H9 (cell line): ENCODE data around the gene PPARG. TPM values are rescaled to one million over a fixed set of nuclear protein-coding genes. Genes with fewer than 3 reads are reported as not detected.

Experiments
- DNase-seq: peaks from one replicate; pipeline ENCODE4 v3.0.0-alpha.2; 2017
- H2AFZ ChIP-seq: one replicate; pipeline ENCODE4 v1.6.1; 2013; ENCODE audit warnings: mild to moderate bottlenecking, low read length, control low read depth, moderate library complexity
- H2AK5ac ChIP-seq: 2 replicates; pipeline ENCODE4 v1.6.1; 2013; ENCODE audit warnings: low read length, control low read depth, mixed read lengths; ENCODE audit not compliant: insufficient read length
- H2BK120ac ChIP-seq: one replicate; pipeline ENCODE4 v1.6.1; 2013; ENCODE audit warnings: low read depth, mild to moderate bottlenecking, low read length, control low read depth, inconsistent platforms; ENCODE audit not compliant: poor library complexity, severe bottlenecking
- H2BK12ac ChIP-seq: 2 replicates; pipeline ENCODE4 v1.6.1; 2013; ENCODE audit warnings: low read length, control low read depth, mixed read lengths, low read depth; ENCODE audit not compliant: insufficient read length
- H2BK15ac ChIP-seq: 2 replicates; pipeline ENCODE4 v1.6.1; 2013; ENCODE audit warnings: low read depth, low read length, control low read depth
- H2BK20ac ChIP-seq: one replicate; pipeline ENCODE4 v1.6.1; 2013; ENCODE audit warnings: low read depth, mild to moderate bottlenecking, low read length, control low read depth, inconsistent platforms; ENCODE audit not compliant: poor library complexity, severe bottlenecking
- H2BK5ac ChIP-seq: 2 replicates; pipeline ENCODE4 v1.6.1; 2013; ENCODE audit warnings: low read length, control low read depth, mixed read lengths; ENCODE audit not compliant: insufficient read length
- H3K14ac ChIP-seq: 2 replicates; pipeline ENCODE4 v1.6.1; 2013; ENCODE audit warnings: low read length, control low read depth; ENCODE audit not compliant: insufficient read depth
- H3K18ac ChIP-seq: 2 replicates; pipeline ENCODE4 v1.6.1; 2013; ENCODE audit warnings: low read depth, mild to moderate bottlenecking, mixed read lengths, low read length, control low read depth; ENCODE audit not compliant: insufficient read length
- H3K23ac ChIP-seq: 2 replicates; pipeline ENCODE4 v1.6.1; 2013; ENCODE audit warnings: low read length, control low read depth, mixed read lengths, low read depth; ENCODE audit not compliant: insufficient read length
- H3K23me2 ChIP-seq: 2 replicates; pipeline ENCODE4 v1.6.1; 2013; ENCODE audit warnings: low read depth, mild to moderate bottlenecking, mixed read lengths, low read length, control low read depth; ENCODE audit not compliant: insufficient read length, poor library complexity, severe bottlenecking
- H3K27ac ChIP-seq: 2 replicates; pipeline ENCODE4 v1.5.1; 2013; ENCODE audit warnings: low read length, control low read depth, mixed read lengths, low read depth; ENCODE audit not compliant: insufficient read length
- H3K27me3 ChIP-seq: 2 replicates; pipeline ENCODE4 v1.6.1; 2013; ENCODE audit warnings: low read length, control low read depth, inconsistent platforms; ENCODE audit not compliant: insufficient read depth
- H3K4ac ChIP-seq: 2 replicates; pipeline ENCODE4 v1.6.1; 2013; ENCODE audit warnings: low read depth, mild to moderate bottlenecking, control low read depth, inconsistent platforms, low read length, moderate library complexity
- H3K4me1 ChIP-seq: 2 replicates; pipeline ENCODE4 v1.6.1; 2013; ENCODE audit warnings: low read length, control low read depth, inconsistent platforms; ENCODE audit not compliant: insufficient read depth
- H3K4me2 ChIP-seq: 2 replicates; pipeline ENCODE4 v1.6.1; 2013; ENCODE audit warnings: low read length, control low read depth, mixed read lengths; ENCODE audit not compliant: insufficient read length, insufficient read depth
- H3K56ac ChIP-seq: 2 replicates; pipeline ENCODE4 v1.6.1; 2013; ENCODE audit warnings: low read depth, mild to moderate bottlenecking, mixed read lengths, low read length, control low read depth; ENCODE audit not compliant: insufficient read length
- H3K79me1 ChIP-seq: 2 replicates; pipeline ENCODE4 v1.6.1; 2013; ENCODE audit warnings: low read depth, mild to moderate bottlenecking, moderate library complexity, low read length, control low read depth, inconsistent platforms; ENCODE audit not compliant: insufficient read depth, poor library complexity, severe bottlenecking
- H3K79me2 ChIP-seq: 2 replicates; pipeline ENCODE4 v1.6.1; 2013; ENCODE audit warnings: low read length, control low read depth, inconsistent platforms; ENCODE audit not compliant: insufficient read depth
- H3K9ac ChIP-seq: 2 replicates; pipeline ENCODE4 v1.6.1; 2013; ENCODE audit warnings: low read length, control low read depth, mixed read lengths; ENCODE audit not compliant: insufficient read length; ENCODE audit errors: extremely low read depth
- H3K9me3 ChIP-seq: one replicate; pipeline ENCODE4 v1.6.1; 2013; ENCODE audit warnings: low read depth, low read length, inconsistent platforms; ENCODE audit not compliant: control insufficient read depth
- H3T11ph ChIP-seq: one replicate; pipeline ENCODE4 v1.6.1; 2013; ENCODE audit warnings: mild to moderate bottlenecking, low read length, control low read depth, inconsistent platforms
- H4K20me1 ChIP-seq: one replicate; pipeline ENCODE4 v1.6.1; 2013; ENCODE audit not compliant: control insufficient read depth, insufficient read length, insufficient read depth
- H4K5ac ChIP-seq: 2 replicates; pipeline ENCODE4 v1.6.1; 2013; ENCODE audit warnings: low read depth, mild to moderate bottlenecking, mixed read lengths, low read length, control low read depth; ENCODE audit not compliant: insufficient read length
- H4K8ac ChIP-seq: replicated peaks from 2 replicates; pipeline ENCODE4 v1.6.1; 2013; ENCODE audit warnings: low read length, control low read depth, mixed read lengths, low read depth; ENCODE audit not compliant: insufficient read length
- H4K91ac ChIP-seq: 2 replicates; pipeline ENCODE4 v1.6.1; 2013; ENCODE audit warnings: low read depth, mild to moderate bottlenecking, moderate library complexity, mixed read lengths, low read length, control low read depth; ENCODE audit not compliant: insufficient read length
- H3K27ac Mint-ChIP-seq, 3 experiments: 2 replicates in 2 of 3; 3 replicates in 1 of 3; pipeline ENCODE4 v1.8.0; 2020 to 2021; ENCODE audit warnings: mixed read lengths in 3 of 3, mild to moderate bottlenecking in 1 of 3, moderate library complexity in 1 of 3
- H3K27me3 Mint-ChIP-seq: 2 replicates; pipeline ENCODE4 v1.8.0; 2021; ENCODE audit warnings: low read depth, mild to moderate bottlenecking, moderate library complexity, mixed read lengths
- H3K36me3 Mint-ChIP-seq, 3 experiments: 2 replicates in 2 of 3; 3 replicates in 1 of 3; pipeline ENCODE4 v1.8.0; 2020 to 2021; ENCODE audit warnings: low read depth in 3 of 3, mixed read lengths in 3 of 3; ENCODE audit not compliant: insufficient read depth in 1 of 3
- H3K4me1 Mint-ChIP-seq, 2 experiments: 2 replicates each; pipeline ENCODE4 v1.8.0; 2020; ENCODE audit warnings: mixed read lengths in 2 of 2
- H3K4me3 Mint-ChIP-seq, 2 experiments: 2 replicates in 1 of 2; 3 replicates in 1 of 2; pipeline ENCODE4 v1.8.0; 2020 to 2021; ENCODE audit warnings: mild to moderate bottlenecking in 2 of 2, mixed read lengths in 2 of 2, moderate library complexity in 1 of 2
- H3K9me3 Mint-ChIP-seq, 2 experiments: 2 replicates in 1 of 2; 3 replicates in 1 of 2; pipeline ENCODE4 v1.8.0; 2020; ENCODE audit warnings: mild to moderate bottlenecking in 2 of 2, mixed read lengths in 2 of 2, moderate library complexity in 1 of 2
- CTCF ChIP-seq: fragments of 200-600 bp; sonication (generic); conservative IDR thresholded peaks from 3 replicates; pipeline ENCODE4 v1.8.0; 2021; ENCODE audit warnings: antibody characterized with exemption, mild to moderate bottlenecking
- WGBS: extraction: QIAGEN DNeasy Blood & Tissue Kit; methylation state at CpG from one replicate; pipeline ENCODE4 v1.1.7; 2013; ENCODE audit warnings: missing lambda C conversion rate, low lambda C conversion rate, mixed read lengths; ENCODE audit not compliant: insufficient read length; ENCODE audit errors: extremely low coverage; 5-methylcytosine and 5-hydroxymethylcytosine counted together
- total RNA-seq: library from RNA; stranded (reverse); gene quantifications from 2 replicates; pipeline ENCODE4 v1.2.1, GENCODE V29; 2021

Gene PPARG
- total RNA-seq, 1 experiment from 2014 or later = 0.42 TPM

GRCh38 chr3:12449889-12450682 is 161.2 kb downstream of the PPARG start:
- Histone ChIP-seq H3K27ac (no peak overlapping the region), H2BK5ac (no peak overlapping the region), H2BK12ac (no peak overlapping the region), H4K5ac (no peak overlapping the region), H3K79me2 (no peaks in the 10 kb centered on the region), H2AFZ (no peak overlapping the region), H3K56ac (no peak overlapping the region), H3T11ph (no peak overlapping the region), H3K18ac (no peak overlapping the region), H4K91ac (no peak overlapping the region), H3K9ac (no peak overlapping the region), H2BK15ac (no peak overlapping the region), H2BK20ac (no peak overlapping the region), H3K9me3 (no peaks in the 10 kb centered on the region), H2BK120ac (no peak overlapping the region), H3K23ac (no peak overlapping the region), H4K8ac (no peak overlapping the region), H4K20me1 (no peaks in the 10 kb centered on the region), H2AK5ac (no peak overlapping the region), H3K27me3 (no peaks in the 10 kb centered on the region), H3K14ac (no peak overlapping the region), H3K79me1 (no peaks in the 10 kb centered on the region), H3K4me2 (no peak overlapping the region), H3K4me1 (no peaks in the 10 kb centered on the region), H3K4ac (no peak overlapping the region), H3K23me2 (no peaks in the 10 kb centered on the region)
- DNase-seq = no peak
- no peaks in the 10 kb centered on the region for H3K9me3 Mint-ChIP-seq
- H3K4me3 Mint-ChIP-seq = no peak overlapping the region
- H3K27me3 Mint-ChIP-seq = peaks cover 12% of the 10 kb centered on the region
- TF ChIP-seq CTCF = no peak
- WGBS = no CpG with 5 or more reads among the region's 8 CpGs
- no peak overlapping the region for H3K27ac Mint-ChIP-seq
- H3K36me3 Mint-ChIP-seq = no peaks in the 10 kb centered on the region
- H3K4me1 Mint-ChIP-seq = peaks cover 11 to 14% of the 10 kb centered on the region in 2 experiments
